ENCODE measurements around the gene ABCD4.

- TF ChIP-seq ISL1 (CRISPR knock-in tag; IDR thresholded peaks at IDR 0.05) (no peak), ARNTL (CRISPR knock-in tag; IDR thresholded peaks at IDR 0.05; ENCODE audit: borderline replicate concordance, low read depth) (no peak), TOX (CRISPR knock-in tag; IDR thresholded peaks at IDR 0.05; ENCODE audit: borderline replicate concordance) (no peak), PPARA (CRISPR knock-in tag; IDR thresholded peaks at IDR 0.05; ENCODE audit: borderline replicate concordance) (no peak), ZFP3 (CRISPR knock-in tag; IDR thresholded peaks at IDR 0.05) (no peak), ZNF565 (CRISPR knock-in tag; conservative IDR thresholded peaks at IDR 0.05; ENCODE audit: low read depth) (no peak)
- TF ChIP-seq, protein P1, sequence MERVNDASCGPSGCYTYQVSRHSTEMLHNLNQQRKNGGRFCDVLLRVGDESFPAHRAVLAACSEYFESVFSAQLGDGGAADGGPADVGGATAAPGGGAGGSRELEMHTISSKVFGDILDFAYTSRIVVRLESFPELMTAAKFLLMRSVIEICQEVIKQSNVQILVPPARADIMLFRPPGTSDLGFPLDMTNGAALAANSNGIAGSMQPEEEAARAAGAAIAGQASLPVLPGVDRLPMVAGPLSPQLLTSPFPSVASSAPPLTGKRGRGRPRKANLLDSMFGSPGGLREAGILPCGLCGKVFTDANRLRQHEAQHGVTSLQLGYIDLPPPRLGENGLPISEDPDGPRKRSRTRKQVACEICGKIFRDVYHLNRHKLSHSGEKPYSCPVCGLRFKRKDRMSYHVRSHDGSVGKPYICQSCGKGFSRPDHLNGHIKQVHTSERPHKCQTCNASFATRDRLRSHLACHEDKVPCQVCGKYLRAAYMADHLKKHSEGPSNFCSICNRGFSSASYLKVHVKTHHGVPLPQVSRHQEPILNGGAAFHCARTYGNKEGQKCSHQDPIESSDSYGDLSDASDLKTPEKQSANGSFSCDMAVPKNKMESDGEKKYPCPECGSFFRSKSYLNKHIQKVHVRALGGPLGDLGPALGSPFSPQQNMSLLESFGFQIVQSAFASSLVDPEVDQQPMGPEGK (CRISPR knock-in tag; IDR thresholded peaks at IDR 0.05; ENCODE audit: borderline replicate concordance) = no peak
Observed at GRCh38 chr14:74263181-74263580, 39.6 kb downstream of the ABCD4 start.

Measured in SK-N-SH treated with all-trans-retinoic acid at 6 μM for 48 hours (cell line).